Urinary bladder (tissue), 4 donors: ENCODE results near the gene LIN54. TPM values are rescaled to one million over a fixed set of nuclear protein-coding genes. Genes with fewer than 3 reads are reported as not detected.
"Not testable (repeated sequence)": the region's sequence is repeated elsewhere in the genome, so short reads cannot be mapped to it uniquely, and the experiment has no call there.

Experiments
- DNase-seq: peaks from one replicate; pipeline ENCODE4 v3.0.0-alpha.2; 2015; ENCODE audit errors: extremely low spot score
- H3K27ac ChIP-seq: one replicate; pipeline ENCODE4 v1.5.1; 2013; ENCODE audit warnings: low read depth, mild to moderate bottlenecking, moderate library complexity
- H3K36me3 ChIP-seq: one replicate; pipeline ENCODE4 v1.6.1; 2013; ENCODE audit warnings: mild to moderate bottlenecking, moderate library complexity; ENCODE audit not compliant: insufficient read depth
- H3K4me1 ChIP-seq: one replicate; pipeline ENCODE4 v1.6.1; 2013; ENCODE audit warnings: mild to moderate bottlenecking, moderate library complexity; ENCODE audit not compliant: insufficient read depth
- H3K4me3 ChIP-seq: one replicate; pipeline ENCODE4 v1.5.1; 2013; ENCODE audit warnings: low read depth, low read length
- WGBS: extraction: QIAGEN DNeasy Blood & Tissue Kit; methylation state at CpG from one replicate; pipeline ENCODE4 v1.1.7; 2013; 5-methylcytosine and 5-hydroxymethylcytosine counted together
- polyA plus RNA-seq: library from polyadenylated mRNA; stranded (reverse); fragments of 200-250 nt; gene quantifications from one replicate; pipeline ENCODE4 v1.2.3, GENCODE V29; 2013
- total RNA-seq: library from RNA; depleted of rRNA; stranded (reverse); fragments of >200 nt; gene quantifications from one replicate; pipeline ENCODE4 v1.2.3, GENCODE V29; 2014
- donor health status: healthy with polysubstance abuse.
- donor health status: healthy.

Gene LIN54
- total and polyA plus RNA-seq, 2 donors: 5.5 to 21.5 TPM

DNA sequence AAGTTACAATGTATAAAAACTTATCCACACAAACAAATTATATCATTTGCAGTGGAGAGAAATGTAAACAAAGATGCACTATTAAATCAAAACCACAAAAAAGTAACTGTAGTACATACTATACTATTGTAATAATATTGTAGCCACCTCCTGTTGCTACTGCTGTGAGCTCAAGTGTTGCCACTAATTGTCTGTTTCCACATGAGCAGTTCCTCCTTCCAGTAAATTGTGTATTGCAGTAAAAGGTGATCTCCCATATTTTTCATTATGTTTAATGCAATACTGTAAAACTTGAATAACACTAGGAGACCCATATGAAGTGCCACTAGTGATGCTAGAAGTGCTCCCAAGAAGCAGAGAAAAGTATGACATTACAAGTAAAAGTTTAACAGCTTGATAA is 11.7 kb downstream of the LIN54 start:
- no peaks in the 10 kb centered on the region for H3K4me1 ChIP-seq
- no peak overlapping the region for H3K27ac ChIP-seq
- DNase-seq: no peak

DNA sequence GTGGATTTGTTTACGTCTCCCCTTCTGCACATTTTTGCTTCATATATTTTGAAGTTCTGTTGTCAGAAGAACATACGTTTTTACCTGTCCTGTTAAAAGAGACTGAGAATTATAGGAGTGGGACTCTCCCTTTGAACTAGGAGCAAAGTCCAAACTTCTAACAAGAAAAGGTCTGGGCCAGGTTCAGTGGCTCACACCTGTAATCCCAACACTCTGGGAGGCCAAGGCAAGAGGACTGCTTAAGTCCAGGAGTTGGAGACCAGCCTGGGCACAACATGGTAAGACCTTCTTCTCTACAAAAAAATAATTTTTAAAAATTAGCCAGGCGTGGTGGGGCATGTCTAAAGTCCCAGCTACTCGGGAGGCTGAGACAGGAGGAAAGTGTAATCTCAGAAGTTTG is 15.8 kb downstream of the LIN54 start:
- H3K4me1 ChIP-seq: no peaks in the 10 kb centered on the region
- 72% methylated on average over 4 of the region's 4 CpGs for WGBS
- H3K4me3 ChIP-seq: no peak overlapping the region
- no peak for DNase-seq
- no peaks in the 10 kb centered on the region for H3K36me3 ChIP-seq
- H3K27ac ChIP-seq: no peak overlapping the region

More for the DNA sequence above, 11.7 kb downstream of the LIN54 start:
- Histone ChIP-seq H3K4me3 (no peak overlapping the region), H3K36me3 (no peaks in the 10 kb centered on the region)

DNA sequence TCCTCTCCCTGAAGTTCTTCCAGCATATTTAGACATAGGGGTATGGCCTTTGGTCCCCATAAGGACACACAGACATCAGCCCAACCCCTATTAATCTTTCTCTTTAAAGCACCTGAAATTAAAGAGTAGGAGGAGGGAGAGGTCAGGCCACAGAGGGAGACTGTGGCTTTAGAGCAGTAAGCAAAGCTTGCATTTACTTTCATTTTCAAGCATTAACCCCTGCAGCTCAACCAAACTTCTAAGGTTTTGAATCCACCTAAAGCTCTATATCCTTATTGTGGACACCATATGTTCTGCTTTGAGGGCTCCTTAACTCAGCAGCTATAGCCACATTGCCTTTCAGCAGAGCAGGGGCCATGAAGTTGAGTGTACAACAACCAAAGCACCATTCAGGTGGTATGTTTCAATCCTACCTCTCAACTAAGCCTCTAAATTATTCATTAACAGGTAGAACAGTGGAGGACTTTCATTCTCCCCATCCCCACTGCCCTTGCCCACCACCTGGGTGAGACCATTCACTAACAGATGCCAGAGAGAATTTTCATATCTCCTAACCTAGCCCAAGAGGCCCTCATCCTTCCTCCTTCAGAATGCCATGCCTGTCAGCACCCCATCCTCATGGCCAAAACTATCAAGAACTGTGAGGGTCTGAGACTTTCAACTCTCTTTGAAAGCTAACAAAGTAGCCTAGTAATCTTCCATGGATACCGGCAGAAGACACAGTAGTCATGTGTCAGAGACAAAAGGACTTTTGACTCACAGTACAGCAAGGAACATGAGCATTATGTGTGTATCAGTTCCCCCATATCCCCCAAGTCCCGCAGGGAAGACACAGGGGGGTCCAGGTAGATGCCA is 20.8 kb downstream of the LIN54 start:
- 96% methylated on average over 2 of the region's 2 CpGs for WGBS
- no peak overlapping the region for H3K4me3 ChIP-seq
- no peak for DNase-seq

DNA sequence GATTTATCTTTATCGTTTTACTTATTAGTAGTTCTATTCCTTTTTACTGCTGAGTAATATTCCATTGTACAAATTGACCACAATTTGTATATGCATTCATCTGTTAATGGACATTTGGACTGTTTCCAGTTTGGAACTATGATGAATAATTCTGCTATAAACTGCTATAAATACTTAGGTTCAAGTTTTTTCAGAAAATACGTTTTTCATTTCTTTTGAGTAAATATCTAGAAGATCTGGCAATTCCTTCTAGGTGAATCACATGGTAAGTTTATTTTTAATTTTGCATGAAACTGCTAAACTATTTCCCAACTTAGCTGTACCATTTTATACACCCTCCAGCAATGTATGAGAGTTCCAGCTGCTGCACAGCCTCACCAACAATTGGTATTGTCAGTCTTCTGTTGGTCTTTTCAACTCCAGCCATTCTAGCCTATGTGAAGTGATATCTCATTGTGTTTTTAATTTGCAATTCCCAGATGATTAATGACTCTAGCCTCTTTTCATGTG is 22.2 kb downstream of the LIN54 start:
- no peak overlapping the region for H3K27ac ChIP-seq
- H3K36me3 ChIP-seq: no peaks in the 10 kb centered on the region
- DNase-seq: no peak
- H3K4me3 ChIP-seq: no peak overlapping the region
- WGBS: 74% methylated on average over 2 of the region's 2 CpGs
- H3K4me1 ChIP-seq: no peaks in the 10 kb centered on the region

More for the DNA sequence above, 20.8 kb downstream of the LIN54 start:
- Histone ChIP-seq H3K4me1 (no peaks in the 10 kb centered on the region), H3K36me3 (no peaks in the 10 kb centered on the region), H3K27ac (no peak overlapping the region)

DNA sequence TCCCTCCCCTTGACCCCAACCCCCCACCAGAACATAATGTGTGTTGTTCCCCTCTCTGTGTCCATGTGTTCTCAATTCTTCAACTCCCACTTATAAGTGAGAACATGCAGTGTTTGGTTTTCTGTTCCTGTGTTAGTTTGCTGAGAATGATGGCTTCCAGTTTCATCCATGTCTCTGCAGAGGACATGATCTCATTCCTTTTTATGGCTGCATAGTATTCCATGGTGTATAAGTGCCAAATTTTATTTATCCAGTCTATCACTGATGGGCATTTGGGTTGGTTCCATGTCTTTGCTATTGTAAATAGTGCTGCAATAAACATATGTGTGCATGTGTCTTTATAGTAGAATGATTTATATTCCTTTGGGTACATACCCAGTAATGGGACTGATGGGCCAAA is 23.1 kb downstream of the LIN54 start:
- not testable (repeated sequence) for H3K36me3 ChIP-seq, H3K4me3 ChIP-seq, H3K4me1 ChIP-seq, H3K27ac ChIP-seq, DNase-seq

DNA sequence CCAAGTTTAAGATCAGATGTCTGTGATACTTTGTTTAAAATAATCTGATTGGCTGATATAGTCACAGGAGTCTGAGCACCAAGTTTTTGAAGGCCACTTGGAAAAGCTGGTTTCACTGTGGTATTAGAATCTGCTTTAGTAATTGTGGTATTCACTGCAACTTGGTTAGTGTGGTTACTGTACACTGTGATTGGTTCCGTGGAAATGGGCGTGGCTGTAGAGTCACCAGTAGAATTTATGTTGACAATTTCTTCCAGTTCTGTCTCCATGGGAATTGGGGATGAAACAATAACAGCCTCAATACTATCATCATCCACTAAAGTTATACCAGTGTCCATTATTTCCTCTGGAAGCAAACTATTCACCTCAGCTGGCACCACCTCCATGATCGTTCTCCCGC is 26.2 kb downstream of the LIN54 start:
- Histone ChIP-seq H3K4me1 (no peaks in the 10 kb centered on the region), H3K27ac (no peak overlapping the region), H3K36me3 (no peaks in the 10 kb centered on the region), H3K4me3 (no peak overlapping the region)
- WGBS: 95% methylated on average over 4 of the region's 4 CpGs
- no peak for DNase-seq

DNA sequence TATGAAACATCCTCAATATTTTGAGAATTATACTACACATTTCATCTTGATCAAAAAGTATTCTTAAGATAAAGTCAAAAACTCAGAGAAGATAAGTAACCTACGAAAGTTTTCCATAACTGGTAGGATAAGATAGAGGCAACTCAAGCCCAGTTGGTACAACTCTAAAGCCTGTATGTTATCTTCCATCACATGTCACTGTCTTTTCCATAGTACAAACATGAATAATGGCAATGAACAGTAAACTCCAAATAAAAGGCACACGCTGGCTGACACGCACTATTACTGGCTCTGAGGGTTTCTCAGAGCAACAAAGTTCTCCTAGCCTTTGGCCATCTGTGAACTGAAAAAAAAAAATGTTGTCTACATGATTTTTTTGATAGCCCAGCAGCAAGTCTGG is 27.2 kb downstream of the LIN54 start:
- Histone ChIP-seq H3K27ac (no peak overlapping the region), H3K36me3 (peaks cover under 1% of the 10 kb centered on the region), H3K4me1 (no peaks in the 10 kb centered on the region), H3K4me3 (no peak overlapping the region)
- DNase-seq: no peak
- WGBS: 94% methylated on average over 3 of the region's 3 CpGs

DNA sequence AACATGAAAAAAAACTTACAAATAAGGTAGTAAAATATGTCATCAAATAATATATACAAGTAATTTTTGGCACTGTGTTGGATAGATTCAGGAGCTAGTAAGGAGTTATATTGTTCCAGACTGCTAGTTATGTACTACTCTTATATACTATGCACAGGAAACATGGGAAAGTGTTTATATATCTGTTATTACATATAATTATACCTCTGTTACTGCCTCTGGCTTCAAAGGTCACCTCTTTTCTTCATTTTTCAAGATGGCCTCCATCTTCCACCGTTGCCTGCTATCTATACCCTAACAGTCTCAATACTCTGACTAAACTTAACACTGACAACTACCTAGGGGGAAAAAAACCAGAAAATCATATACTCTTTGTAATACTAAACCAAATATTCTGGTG is 29.5 kb downstream of the LIN54 start:
- WGBS: 80% methylated on average over 1 of the region's 1 CpG
- H3K36me3 ChIP-seq: peaks cover 1% of the 10 kb centered on the region
- no peaks in the 10 kb centered on the region for H3K4me1 ChIP-seq
- DNase-seq: no peak
- no peak overlapping the region for H3K4me3 ChIP-seq
- no peak overlapping the region for H3K27ac ChIP-seq

DNA sequence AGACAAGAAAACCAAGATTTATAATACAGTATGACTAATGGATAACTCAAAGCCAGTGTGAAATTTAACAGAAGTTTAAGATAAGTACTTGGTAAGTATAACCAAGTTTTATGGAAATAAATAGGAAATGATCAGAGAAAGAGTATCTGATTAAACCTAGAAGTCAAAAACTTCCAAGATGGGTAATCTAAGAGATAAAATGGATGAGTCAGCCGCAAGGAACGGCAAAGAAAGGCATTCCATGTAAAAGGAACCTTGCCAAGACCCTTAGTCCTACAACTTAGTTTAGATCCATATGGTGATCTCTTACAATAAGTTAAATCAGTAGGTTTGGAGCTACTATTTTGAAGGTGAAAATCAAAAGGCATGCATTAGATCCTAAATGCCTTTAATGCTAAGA is 34.8 kb downstream of the LIN54 start:
- DNase-seq: no peak
- Histone ChIP-seq H3K36me3 (peaks cover 1% of the 10 kb centered on the region), H3K4me3 (no peak overlapping the region), H3K27ac (no peak overlapping the region), H3K4me1 (no peaks in the 10 kb centered on the region)
- WGBS: 51% methylated on average over 2 of the region's 2 CpGs

DNA sequence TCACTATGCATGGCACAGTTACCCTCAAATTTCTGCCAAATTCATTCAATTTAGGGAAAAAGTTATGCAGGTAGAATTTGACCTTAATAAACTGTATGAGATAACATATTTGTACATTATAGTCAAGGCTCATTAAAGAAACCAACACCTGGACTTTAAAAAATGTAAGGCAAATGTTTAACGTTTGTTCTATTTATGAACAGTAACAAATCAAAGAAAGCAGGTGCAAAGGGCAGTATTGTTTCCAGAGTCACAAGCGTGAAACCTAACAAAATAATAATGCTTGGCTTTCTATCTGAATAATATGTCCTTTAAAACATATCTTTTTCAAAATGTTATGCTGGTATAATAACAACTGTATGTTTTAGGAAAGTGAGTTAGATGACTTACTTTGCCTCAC is 41.2 kb downstream of the LIN54 start:
- no peak for DNase-seq
- H3K36me3 ChIP-seq: peaks cover 2% of the 10 kb centered on the region
- H3K4me3 ChIP-seq: no peak overlapping the region
- H3K4me1 ChIP-seq: no peaks in the 10 kb centered on the region
- WGBS: 92% methylated on average over 2 of the region's 2 CpGs
- H3K27ac ChIP-seq: no peak overlapping the region

DNA sequence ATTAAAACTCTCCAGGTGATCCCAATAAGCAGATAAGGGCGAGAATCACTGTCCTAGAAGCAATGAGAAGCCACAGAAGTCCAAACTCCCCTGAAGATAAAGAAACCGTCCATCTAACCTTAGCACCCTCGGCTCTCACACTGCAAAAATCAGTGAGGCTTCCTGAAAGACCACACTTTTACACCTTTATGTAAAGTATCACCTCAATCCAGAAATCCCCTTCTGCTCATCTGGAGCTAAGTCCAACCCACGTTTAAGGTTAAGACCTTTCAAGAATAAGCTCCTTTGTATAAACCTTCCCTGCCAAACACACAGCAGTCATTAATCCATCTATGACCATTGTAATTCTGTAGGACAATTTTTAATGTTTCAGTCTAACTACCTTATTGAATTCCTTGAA is 41.7 kb downstream of the LIN54 start:
- Histone ChIP-seq H3K36me3 (peaks cover 4% of the 10 kb centered on the region), H3K4me1 (no peaks in the 10 kb centered on the region), H3K4me3 (no peak overlapping the region), H3K27ac (no peak overlapping the region)
- 91% methylated on average over 4 of the region's 4 CpGs for WGBS
- no peak for DNase-seq

DNA sequence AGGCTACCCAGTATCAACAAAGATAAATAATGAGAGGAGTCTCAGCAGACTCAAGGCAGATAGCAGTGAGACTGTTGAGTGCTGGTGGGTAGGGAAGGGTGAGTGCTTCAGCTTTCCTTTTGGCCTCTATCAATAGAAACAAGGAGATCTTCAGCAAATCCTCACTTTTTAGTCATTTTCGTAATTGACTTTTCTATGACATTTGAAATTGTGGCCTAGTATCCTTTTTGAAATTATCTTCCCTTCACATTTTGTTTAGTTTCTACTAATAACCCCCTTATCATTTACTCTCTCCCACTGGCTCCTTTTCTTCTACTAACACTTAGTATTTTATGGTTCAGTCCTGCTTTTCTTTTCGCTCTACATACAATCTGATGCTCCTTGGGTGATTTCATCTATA is 44.9 kb downstream of the LIN54 start:
- Histone ChIP-seq H3K36me3 (peaks cover 4% of the 10 kb centered on the region), H3K27ac (no peak overlapping the region), H3K4me3 (no peak overlapping the region), H3K4me1 (no peaks in the 10 kb centered on the region)
- no peak for DNase-seq
- WGBS: 86% methylated on average over 2 of the region's 2 CpGs

DNA sequence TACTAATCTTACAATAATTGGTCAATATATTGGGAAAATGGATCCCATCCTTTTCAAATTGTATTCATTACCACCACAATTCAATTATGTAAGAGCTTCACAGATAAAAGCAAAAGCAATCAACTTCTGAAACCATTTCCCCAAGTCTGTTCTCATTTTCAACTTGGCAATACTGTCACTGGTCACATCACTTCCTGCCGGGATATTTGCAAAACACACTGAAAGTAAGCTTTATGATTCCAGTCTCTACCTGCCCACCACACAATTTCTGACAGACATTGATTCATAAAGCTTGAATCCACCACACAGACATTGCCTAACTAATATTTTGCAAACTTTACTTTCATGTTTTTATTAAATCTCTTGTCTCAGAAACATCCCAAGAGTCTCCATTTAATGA is 53.6 kb downstream of the LIN54 start:
- Histone ChIP-seq H3K36me3 (peaks cover 2% of the 10 kb centered on the region), H3K4me3 (no peak overlapping the region), H3K4me1 (no peaks in the 10 kb centered on the region), H3K27ac (no peak overlapping the region)
- DNase-seq: no peak
- WGBS: 88% methylated on average over 1 of the region's 1 CpG

DNA sequence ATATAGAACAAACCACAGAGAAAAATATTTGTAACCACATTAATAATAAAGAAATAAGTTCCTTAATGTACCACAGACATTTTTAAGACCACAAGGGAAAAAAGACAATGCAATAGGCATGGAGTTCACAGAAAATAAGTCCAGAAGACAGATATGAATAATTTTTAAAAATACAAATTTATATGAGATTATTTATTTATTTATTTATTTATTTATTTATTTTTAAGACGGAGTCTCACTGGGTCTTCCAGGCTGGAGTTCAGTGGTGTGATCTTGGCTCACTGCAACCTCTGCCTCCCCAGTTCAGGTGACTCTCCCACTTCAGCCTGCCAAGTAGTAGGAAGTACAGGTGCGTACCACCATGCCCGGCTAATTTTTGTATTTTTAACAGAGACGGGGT is 56.4 kb downstream of the LIN54 start:
- DNase-seq: no peak
- Histone ChIP-seq H3K27ac (no peak overlapping the region), H3K4me3 (no peak overlapping the region), H3K4me1 (no peaks in the 10 kb centered on the region), H3K36me3 (no peaks in the 10 kb centered on the region)
- WGBS: 97% methylated on average over 4 of the region's 4 CpGs
